Measurements from ENCODE around the gene FMO3.

The FMO3 gene

DNA sequence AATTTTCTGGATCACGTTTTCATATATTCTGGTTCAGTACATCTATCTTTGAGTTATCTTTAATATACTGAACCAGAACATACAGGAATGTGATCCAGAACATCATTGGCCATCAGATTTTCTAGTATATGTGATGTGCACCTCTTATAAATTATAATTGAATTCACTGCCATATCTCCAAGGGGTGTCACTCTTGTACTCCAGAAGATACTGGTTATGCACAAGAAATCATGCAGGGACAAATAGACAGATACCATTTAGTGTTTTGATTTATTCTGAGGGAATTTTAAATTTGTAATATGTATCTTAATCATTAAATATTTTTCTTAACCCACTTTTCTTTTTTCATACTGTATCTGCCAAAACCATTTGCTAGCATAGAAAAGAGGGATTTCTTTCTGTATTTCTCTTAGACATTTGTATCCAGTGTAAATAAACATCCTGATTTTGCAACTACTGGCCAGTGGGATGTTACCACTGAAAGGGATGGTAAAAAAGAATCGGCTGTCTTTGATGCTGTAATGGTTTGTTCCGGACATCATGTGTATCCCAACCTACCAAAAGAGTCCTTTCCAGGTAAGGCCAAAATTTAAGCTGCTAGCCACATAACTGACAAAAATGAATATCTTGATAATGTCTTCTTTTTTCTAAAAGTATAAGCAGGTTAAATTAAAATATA is 16.7 kb downstream of the FMO3 start (continued):
- TF ChIP-seq, protein P1, sequence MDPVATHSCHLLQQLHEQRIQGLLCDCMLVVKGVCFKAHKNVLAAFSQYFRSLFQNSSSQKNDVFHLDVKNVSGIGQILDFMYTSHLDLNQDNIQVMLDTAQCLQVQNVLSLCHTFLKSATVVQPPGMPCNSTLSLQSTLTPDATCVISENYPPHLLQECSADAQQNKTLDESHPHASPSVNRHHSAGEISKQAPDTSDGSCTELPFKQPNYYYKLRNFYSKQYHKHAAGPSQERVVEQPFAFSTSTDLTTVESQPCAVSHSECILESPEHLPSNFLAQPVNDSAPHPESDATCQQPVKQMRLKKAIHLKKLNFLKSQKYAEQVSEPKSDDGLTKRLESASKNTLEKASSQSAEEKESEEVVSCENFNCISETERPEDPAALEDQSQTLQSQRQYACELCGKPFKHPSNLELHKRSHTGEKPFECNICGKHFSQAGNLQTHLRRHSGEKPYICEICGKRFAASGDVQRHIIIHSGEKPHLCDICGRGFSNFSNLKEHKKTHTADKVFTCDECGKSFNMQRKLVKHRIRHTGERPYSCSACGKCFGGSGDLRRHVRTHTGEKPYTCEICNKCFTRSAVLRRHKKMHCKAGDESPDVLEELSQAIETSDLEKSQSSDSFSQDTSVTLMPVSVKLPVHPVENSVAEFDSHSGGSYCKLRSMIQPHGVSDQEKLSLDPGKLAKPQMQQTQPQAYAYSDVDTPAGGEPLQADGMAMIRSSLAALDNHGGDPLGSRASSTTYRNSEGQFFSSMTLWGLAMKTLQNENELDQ (tag by site-specific recombination; IDR thresholded peaks at IDR 0.05; ENCODE audit: low read depth): no peak
- no peak for TF ChIP-seq GLIS2 (tag by site-specific recombination; IDR thresholded peaks at IDR 0.05)

GRCh38 chr1:171107969-171108368 is 17.3 kb downstream of the FMO3 start:
- H3K4me3 ChIP-seq (ENCODE audit: low read depth, low read length): no peak overlapping the region
- no peaks in the 10 kb centered on the region for H3K4me1 ChIP-seq (ENCODE audit: control insufficient read depth, insufficient read depth, low read length)
- TF ChIP-seq ZNF138 (tag by site-specific recombination; IDR thresholded peaks at IDR 0.05; ENCODE audit: borderline replicate concordance) (no peak), ZBTB44 (tag by site-specific recombination; IDR thresholded peaks at IDR 0.05) (no peak), ZNF610 (tag by site-specific recombination; IDR thresholded peaks at IDR 0.05; ENCODE audit: borderline replicate concordance) (no peak), GLI2 (tag by site-specific recombination; IDR thresholded peaks at IDR 0.05; ENCODE audit: borderline replicate concordance, low read depth) (no peak)
- H3K9me3 ChIP-seq (ENCODE audit: control insufficient read depth, insufficient read depth, low read depth, low read length): no peaks in the 10 kb centered on the region
- H3K27ac ChIP-seq (ENCODE audit: extremely low read depth, low read depth, low read length): no peak overlapping the region
- ChIA-PET POLR2A (no interaction called here), CTCF (interaction anchor here (2.0 kb wide), 1 partner anchor 119 kb away, joined by 5 read pairs; no protein-coding TSS in a partner anchor)
- H3K36me3 ChIP-seq (ENCODE audit: control insufficient read depth in 2 of 2, insufficient read depth in 1 of 2, low read length in 2 of 2): no peaks in the 10 kb centered on the region

GRCh38 chr1:171109966-171110365 is 19.3 kb downstream of the FMO3 start:
- TF ChIP-seq IKZF3 (tag by site-specific recombination; IDR thresholded peaks at IDR 0.05): no peak
- TF ChIP-seq ZNF704 (tag by site-specific recombination; IDR thresholded peaks at IDR 0.05): no peak
- TF ChIP-seq, protein P2, sequence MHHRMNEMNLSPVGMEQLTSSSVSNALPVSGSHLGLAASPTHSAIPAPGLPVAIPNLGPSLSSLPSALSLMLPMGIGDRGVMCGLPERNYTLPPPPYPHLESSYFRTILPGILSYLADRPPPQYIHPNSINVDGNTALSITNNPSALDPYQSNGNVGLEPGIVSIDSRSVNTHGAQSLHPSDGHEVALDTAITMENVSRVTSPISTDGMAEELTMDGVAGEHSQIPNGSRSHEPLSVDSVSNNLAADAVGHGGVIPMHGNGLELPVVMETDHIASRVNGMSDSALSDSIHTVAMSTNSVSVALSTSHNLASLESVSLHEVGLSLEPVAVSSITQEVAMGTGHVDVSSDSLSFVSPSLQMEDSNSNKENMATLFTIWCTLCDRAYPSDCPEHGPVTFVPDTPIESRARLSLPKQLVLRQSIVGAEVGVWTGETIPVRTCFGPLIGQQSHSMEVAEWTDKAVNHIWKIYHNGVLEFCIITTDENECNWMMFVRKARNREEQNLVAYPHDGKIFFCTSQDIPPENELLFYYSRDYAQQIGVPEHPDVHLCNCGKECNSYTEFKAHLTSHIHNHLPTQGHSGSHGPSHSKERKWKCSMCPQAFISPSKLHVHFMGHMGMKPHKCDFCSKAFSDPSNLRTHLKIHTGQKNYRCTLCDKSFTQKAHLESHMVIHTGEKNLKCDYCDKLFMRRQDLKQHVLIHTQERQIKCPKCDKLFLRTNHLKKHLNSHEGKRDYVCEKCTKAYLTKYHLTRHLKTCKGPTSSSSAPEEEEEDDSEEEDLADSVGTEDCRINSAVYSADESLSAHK (tag by site-specific recombination; IDR thresholded peaks at IDR 0.05): no peak
- no peak for TF ChIP-seq ZNF146 (tag by site-specific recombination; IDR thresholded peaks at IDR 0.05)
- no peak for TF ChIP-seq ZNF513 (tag by site-specific recombination; IDR thresholded peaks at IDR 0.05)
- no peak for TF ChIP-seq PBX3 (CRISPR knock-in tag; IDR thresholded peaks at IDR 0.05)
- no peak for TF ChIP-seq RBAK (tag by site-specific recombination; IDR thresholded peaks at IDR 0.05)
- no peak for TF ChIP-seq ZNF121 (tag by site-specific recombination; IDR thresholded peaks at IDR 0.05)
- no peak for TF ChIP-seq WT1 (tag by site-specific recombination; IDR thresholded peaks at IDR 0.05)
- ChIA-PET CTCF (interaction anchor here (0.7 kb wide), 1 partner anchor 135 kb away, joined by 3 read pairs; no protein-coding TSS in a partner anchor), POLR2A (no interaction called here)
- no peaks in the 10 kb centered on the region for H3K36me3 ChIP-seq (ENCODE audit: control insufficient read depth in 2 of 2, insufficient read depth in 1 of 2, low read length in 2 of 2)
- H3K4me1 ChIP-seq (ENCODE audit: control insufficient read depth, insufficient read depth, low read length): no peaks in the 10 kb centered on the region
- H3K27ac ChIP-seq (ENCODE audit: extremely low read depth, low read depth, low read length): no peak overlapping the region
- H3K9me3 ChIP-seq (ENCODE audit: control insufficient read depth, insufficient read depth, low read depth, low read length): no peaks in the 10 kb centered on the region
- no peak overlapping the region for H3K4me3 ChIP-seq (ENCODE audit: low read depth, low read length)
